Measurements from ENCODE around the gene EEF1G.

The EEF1G gene

GRCh38 chr11:62545437-62546243 lies 28.1 kb downstream of the EEF1G start:
- peak overlapping the region; percentile 91 for H3K4me3 Mint-ChIP-seq
- H3K9me3 Mint-ChIP-seq (ENCODE audit: low read depth): no peaks in the 10 kb centered on the region
- H3K4me1 Mint-ChIP-seq (ENCODE audit: low read depth): peaks cover 70% of the 10 kb centered on the region
- H3K27me3 Mint-ChIP-seq: no peaks in the 10 kb centered on the region
- no peak overlapping the region for H3K27ac Mint-ChIP-seq
- no peaks in the 10 kb centered on the region for H3K36me3 Mint-ChIP-seq

GRCh38 chr11:62544581-62545436 lies 28.9 kb downstream of the EEF1G start:
- no peaks in the 10 kb centered on the region for H3K9me3 Mint-ChIP-seq (ENCODE audit: low read depth)
- H3K4me1 Mint-ChIP-seq (ENCODE audit: low read depth): peaks cover 67% of the 10 kb centered on the region
- peak overlapping the region; percentile 91 for H3K4me3 Mint-ChIP-seq
- peak overlapping the region; percentile 73 for H3K27ac Mint-ChIP-seq
- H3K27me3 Mint-ChIP-seq: no peaks in the 10 kb centered on the region
- H3K36me3 Mint-ChIP-seq: no peaks in the 10 kb centered on the region

GRCh38 chr11:62543680-62544444 lies 29.8 kb downstream of the EEF1G start:
- Mint-ChIP-seq H3K4me1 (ENCODE audit: low read depth) (peaks cover 73% of the 10 kb centered on the region), H3K4me3 (peak overlapping the region; percentile 91), H3K36me3 (no peaks in the 10 kb centered on the region), H3K27me3 (no peaks in the 10 kb centered on the region), H3K27ac (no peak overlapping the region), H3K9me3 (ENCODE audit: low read depth) (no peaks in the 10 kb centered on the region)

GRCh38 chr11:62542750-62543567 lies 30.7 kb downstream of the EEF1G start:
- peak overlapping the region; percentile 22 for H3K27ac Mint-ChIP-seq
- H3K36me3 Mint-ChIP-seq: no peaks in the 10 kb centered on the region
- no peaks in the 10 kb centered on the region for H3K9me3 Mint-ChIP-seq (ENCODE audit: low read depth)
- H3K27me3 Mint-ChIP-seq: no peaks in the 10 kb centered on the region
- peak overlapping the region; percentile 80 for H3K4me3 Mint-ChIP-seq
- H3K4me1 Mint-ChIP-seq (ENCODE audit: low read depth): peaks cover 77% of the 10 kb centered on the region

GRCh38 chr11:62542111-62542745 lies 31.5 kb downstream of the EEF1G start:
- peaks cover 72% of the 10 kb centered on the region for H3K4me1 Mint-ChIP-seq (ENCODE audit: low read depth)
- H3K4me3 Mint-ChIP-seq: peak overlapping the region; percentile 50
- H3K36me3 Mint-ChIP-seq: no peaks in the 10 kb centered on the region
- no peak overlapping the region for H3K27ac Mint-ChIP-seq
- no peaks in the 10 kb centered on the region for H3K9me3 Mint-ChIP-seq (ENCODE audit: low read depth)
- no peaks in the 10 kb centered on the region for H3K27me3 Mint-ChIP-seq

GRCh38 chr11:62540804-62541701 lies 32.6 kb downstream of the EEF1G start:
- Mint-ChIP-seq H3K4me3 (peak overlapping the region; percentile 50), H3K9me3 (ENCODE audit: low read depth) (no peaks in the 10 kb centered on the region), H3K27me3 (no peaks in the 10 kb centered on the region), H3K4me1 (ENCODE audit: low read depth) (peaks cover 71% of the 10 kb centered on the region), H3K36me3 (peaks cover 3% of the 10 kb centered on the region), H3K27ac (peak overlapping the region; percentile 46)

- Mint-ChIP-seq H3K4me3 (no peak overlapping the region), H3K27me3 (no peaks in the 10 kb centered on the region), H3K4me1 (ENCODE audit: low read depth) (peaks cover 58% of the 10 kb centered on the region), H3K36me3 (peaks cover 5% of the 10 kb centered on the region), H3K9me3 (ENCODE audit: low read depth) (no peaks in the 10 kb centered on the region), H3K27ac (peak overlapping the region; percentile 41)
Measured at GRCh38 chr11:62539238-62539925, 34.3 kb downstream of the EEF1G start.

GRCh38 chr11:62538470-62539237 lies 35.0 kb downstream of the EEF1G start:
- no peaks in the 10 kb centered on the region for H3K27me3 Mint-ChIP-seq
- no peaks in the 10 kb centered on the region for H3K9me3 Mint-ChIP-seq (ENCODE audit: low read depth)
- H3K27ac Mint-ChIP-seq: peak overlapping the region; percentile 41
- peaks cover 52% of the 10 kb centered on the region for H3K4me1 Mint-ChIP-seq (ENCODE audit: low read depth)
- H3K4me3 Mint-ChIP-seq: no peak overlapping the region
- peaks cover 8% of the 10 kb centered on the region for H3K36me3 Mint-ChIP-seq

- H3K4me1 Mint-ChIP-seq (ENCODE audit: low read depth): peaks cover 30% of the 10 kb centered on the region
- H3K4me3 Mint-ChIP-seq: no peak overlapping the region
- no peaks in the 10 kb centered on the region for H3K27me3 Mint-ChIP-seq
- peaks cover 11% of the 10 kb centered on the region for H3K36me3 Mint-ChIP-seq
- no peak overlapping the region for H3K27ac Mint-ChIP-seq
- H3K9me3 Mint-ChIP-seq (ENCODE audit: low read depth): no peaks in the 10 kb centered on the region
Measured at GRCh38 chr11:62536301-62536957, 37.3 kb downstream of the EEF1G start.

GRCh38 chr11:62535802-62536201 lies 37.9 kb downstream of the EEF1G start:
- Mint-ChIP-seq H3K27ac (no peak overlapping the region), H3K9me3 (ENCODE audit: low read depth) (no peaks in the 10 kb centered on the region), H3K27me3 (no peaks in the 10 kb centered on the region), H3K36me3 (peaks cover 14% of the 10 kb centered on the region), H3K4me1 (ENCODE audit: low read depth) (peaks cover 24% of the 10 kb centered on the region), H3K4me3 (no peak overlapping the region)

GRCh38 chr11:62534779-62535545 lies 38.7 kb downstream of the EEF1G start:
- no peaks in the 10 kb centered on the region for H3K27me3 Mint-ChIP-seq
- peaks cover 19% of the 10 kb centered on the region for H3K4me1 Mint-ChIP-seq (ENCODE audit: low read depth)
- no peak overlapping the region for H3K27ac Mint-ChIP-seq
- H3K4me3 Mint-ChIP-seq: no peak overlapping the region
- peaks cover 14% of the 10 kb centered on the region for H3K36me3 Mint-ChIP-seq
- H3K9me3 Mint-ChIP-seq (ENCODE audit: low read depth): no peaks in the 10 kb centered on the region

Data from activated naive CD8-positive, alpha-beta T cell (primary cell).